H9 (cell line): ENCODE data around the gene MAGI3. TPM values are rescaled to one million over a fixed set of nuclear protein-coding genes. Genes with fewer than 3 reads are reported as not detected.

Experiments
- DNase-seq: peaks from one replicate; pipeline ENCODE4 v3.0.0-alpha.2; 2017
- H2AFZ ChIP-seq: one replicate; pipeline ENCODE4 v1.6.1; 2013; ENCODE audit warnings: mild to moderate bottlenecking, low read length, control low read depth, moderate library complexity
- H2AK5ac ChIP-seq: 2 replicates; pipeline ENCODE4 v1.6.1; 2013; ENCODE audit warnings: low read length, control low read depth, mixed read lengths; ENCODE audit not compliant: insufficient read length
- H2BK120ac ChIP-seq: one replicate; pipeline ENCODE4 v1.6.1; 2013; ENCODE audit warnings: low read depth, mild to moderate bottlenecking, low read length, control low read depth, inconsistent platforms; ENCODE audit not compliant: poor library complexity, severe bottlenecking
- H2BK12ac ChIP-seq: 2 replicates; pipeline ENCODE4 v1.6.1; 2013; ENCODE audit warnings: low read length, control low read depth, mixed read lengths, low read depth; ENCODE audit not compliant: insufficient read length
- H2BK15ac ChIP-seq: 2 replicates; pipeline ENCODE4 v1.6.1; 2013; ENCODE audit warnings: low read depth, low read length, control low read depth
- H2BK20ac ChIP-seq: one replicate; pipeline ENCODE4 v1.6.1; 2013; ENCODE audit warnings: low read depth, mild to moderate bottlenecking, low read length, control low read depth, inconsistent platforms; ENCODE audit not compliant: poor library complexity, severe bottlenecking
- H2BK5ac ChIP-seq: 2 replicates; pipeline ENCODE4 v1.6.1; 2013; ENCODE audit warnings: low read length, control low read depth, mixed read lengths; ENCODE audit not compliant: insufficient read length
- H3K14ac ChIP-seq: 2 replicates; pipeline ENCODE4 v1.6.1; 2013; ENCODE audit warnings: low read length, control low read depth; ENCODE audit not compliant: insufficient read depth
- H3K18ac ChIP-seq: 2 replicates; pipeline ENCODE4 v1.6.1; 2013; ENCODE audit warnings: low read depth, mild to moderate bottlenecking, mixed read lengths, low read length, control low read depth; ENCODE audit not compliant: insufficient read length
- H3K23ac ChIP-seq: 2 replicates; pipeline ENCODE4 v1.6.1; 2013; ENCODE audit warnings: low read length, control low read depth, mixed read lengths, low read depth; ENCODE audit not compliant: insufficient read length
- H3K23me2 ChIP-seq: 2 replicates; pipeline ENCODE4 v1.6.1; 2013; ENCODE audit warnings: low read depth, mild to moderate bottlenecking, mixed read lengths, low read length, control low read depth; ENCODE audit not compliant: insufficient read length, poor library complexity, severe bottlenecking
- H3K27ac ChIP-seq: 2 replicates; pipeline ENCODE4 v1.5.1; 2013; ENCODE audit warnings: low read length, control low read depth, mixed read lengths, low read depth; ENCODE audit not compliant: insufficient read length
- H3K27me3 ChIP-seq: 2 replicates; pipeline ENCODE4 v1.6.1; 2013; ENCODE audit warnings: low read length, control low read depth, inconsistent platforms; ENCODE audit not compliant: insufficient read depth
- H3K4ac ChIP-seq: 2 replicates; pipeline ENCODE4 v1.6.1; 2013; ENCODE audit warnings: low read depth, mild to moderate bottlenecking, control low read depth, inconsistent platforms, low read length, moderate library complexity
- H3K4me1 ChIP-seq: 2 replicates; pipeline ENCODE4 v1.6.1; 2013; ENCODE audit warnings: low read length, control low read depth, inconsistent platforms; ENCODE audit not compliant: insufficient read depth
- H3K4me2 ChIP-seq: 2 replicates; pipeline ENCODE4 v1.6.1; 2013; ENCODE audit warnings: low read length, control low read depth, mixed read lengths; ENCODE audit not compliant: insufficient read length, insufficient read depth
- H3K56ac ChIP-seq: 2 replicates; pipeline ENCODE4 v1.6.1; 2013; ENCODE audit warnings: low read depth, mild to moderate bottlenecking, mixed read lengths, low read length, control low read depth; ENCODE audit not compliant: insufficient read length
- H3K79me1 ChIP-seq: 2 replicates; pipeline ENCODE4 v1.6.1; 2013; ENCODE audit warnings: low read depth, mild to moderate bottlenecking, moderate library complexity, low read length, control low read depth, inconsistent platforms; ENCODE audit not compliant: insufficient read depth, poor library complexity, severe bottlenecking
- H3K79me2 ChIP-seq: 2 replicates; pipeline ENCODE4 v1.6.1; 2013; ENCODE audit warnings: low read length, control low read depth, inconsistent platforms; ENCODE audit not compliant: insufficient read depth
- H3K9ac ChIP-seq: 2 replicates; pipeline ENCODE4 v1.6.1; 2013; ENCODE audit warnings: low read length, control low read depth, mixed read lengths; ENCODE audit not compliant: insufficient read length; ENCODE audit errors: extremely low read depth
- H3K9me3 ChIP-seq: one replicate; pipeline ENCODE4 v1.6.1; 2013; ENCODE audit warnings: low read depth, low read length, inconsistent platforms; ENCODE audit not compliant: control insufficient read depth
- H3T11ph ChIP-seq: one replicate; pipeline ENCODE4 v1.6.1; 2013; ENCODE audit warnings: mild to moderate bottlenecking, low read length, control low read depth, inconsistent platforms
- H4K20me1 ChIP-seq: one replicate; pipeline ENCODE4 v1.6.1; 2013; ENCODE audit not compliant: control insufficient read depth, insufficient read length, insufficient read depth
- H4K5ac ChIP-seq: 2 replicates; pipeline ENCODE4 v1.6.1; 2013; ENCODE audit warnings: low read depth, mild to moderate bottlenecking, mixed read lengths, low read length, control low read depth; ENCODE audit not compliant: insufficient read length
- H4K8ac ChIP-seq: replicated peaks from 2 replicates; pipeline ENCODE4 v1.6.1; 2013; ENCODE audit warnings: low read length, control low read depth, mixed read lengths, low read depth; ENCODE audit not compliant: insufficient read length
- H4K91ac ChIP-seq: 2 replicates; pipeline ENCODE4 v1.6.1; 2013; ENCODE audit warnings: low read depth, mild to moderate bottlenecking, moderate library complexity, mixed read lengths, low read length, control low read depth; ENCODE audit not compliant: insufficient read length
- H3K27ac Mint-ChIP-seq, 3 experiments: 2 replicates in 2 of 3; 3 replicates in 1 of 3; pipeline ENCODE4 v1.8.0; 2020 to 2021; ENCODE audit warnings: mixed read lengths in 3 of 3, mild to moderate bottlenecking in 1 of 3, moderate library complexity in 1 of 3
- H3K27me3 Mint-ChIP-seq: 2 replicates; pipeline ENCODE4 v1.8.0; 2021; ENCODE audit warnings: low read depth, mild to moderate bottlenecking, moderate library complexity, mixed read lengths
- H3K36me3 Mint-ChIP-seq, 3 experiments: 2 replicates in 2 of 3; 3 replicates in 1 of 3; pipeline ENCODE4 v1.8.0; 2020 to 2021; ENCODE audit warnings: low read depth in 3 of 3, mixed read lengths in 3 of 3; ENCODE audit not compliant: insufficient read depth in 1 of 3
- H3K4me1 Mint-ChIP-seq, 2 experiments: 2 replicates each; pipeline ENCODE4 v1.8.0; 2020; ENCODE audit warnings: mixed read lengths in 2 of 2
- H3K4me3 Mint-ChIP-seq, 2 experiments: 2 replicates in 1 of 2; 3 replicates in 1 of 2; pipeline ENCODE4 v1.8.0; 2020 to 2021; ENCODE audit warnings: mild to moderate bottlenecking in 2 of 2, mixed read lengths in 2 of 2, moderate library complexity in 1 of 2
- H3K9me3 Mint-ChIP-seq, 2 experiments: 2 replicates in 1 of 2; 3 replicates in 1 of 2; pipeline ENCODE4 v1.8.0; 2020; ENCODE audit warnings: mild to moderate bottlenecking in 2 of 2, mixed read lengths in 2 of 2, moderate library complexity in 1 of 2
- CTCF ChIP-seq: fragments of 200-600 bp; sonication (generic); conservative IDR thresholded peaks from 3 replicates; pipeline ENCODE4 v1.8.0; 2021; ENCODE audit warnings: antibody characterized with exemption, mild to moderate bottlenecking
- WGBS: extraction: QIAGEN DNeasy Blood & Tissue Kit; methylation state at CpG from one replicate; pipeline ENCODE4 v1.1.7; 2013; ENCODE audit warnings: missing lambda C conversion rate, low lambda C conversion rate, mixed read lengths; ENCODE audit not compliant: insufficient read length; ENCODE audit errors: extremely low coverage; 5-methylcytosine and 5-hydroxymethylcytosine counted together
- total RNA-seq: library from RNA; stranded (reverse); gene quantifications from 2 replicates; pipeline ENCODE4 v1.2.1, GENCODE V29; 2021

MAGI3 gene
- total RNA-seq, 1 experiment from 2014 or later: 8.2 TPM

- Histone ChIP-seq H4K5ac (no peak overlapping the region), H3K23me2 (no peaks in the 10 kb centered on the region), H3K27ac (no peak overlapping the region), H2BK20ac (no peak overlapping the region), H2BK5ac (no peak overlapping the region), H2BK12ac (no peak overlapping the region), H3K9me3 (no peaks in the 10 kb centered on the region), H3T11ph (no peak overlapping the region), H2BK15ac (no peak overlapping the region), H2BK120ac (no peak overlapping the region), H4K20me1 (no peaks in the 10 kb centered on the region), H3K4me1 (no peaks in the 10 kb centered on the region), H3K23ac (no peak overlapping the region), H3K9ac (no peak overlapping the region), H3K4ac (no peak overlapping the region), H3K79me1 (no peaks in the 10 kb centered on the region), H3K79me2 (no peaks in the 10 kb centered on the region), H4K8ac (no peak overlapping the region), H3K14ac (no peak overlapping the region), H2AK5ac (no peak overlapping the region), H3K27me3 (no peaks in the 10 kb centered on the region), H3K4me2 (no peak overlapping the region), H4K91ac (no peak overlapping the region), H2AFZ (no peak overlapping the region), H3K18ac (no peak overlapping the region), H3K56ac (no peak overlapping the region)
- Mint-ChIP-seq H3K4me1 (peaks cover 5 to 8% of the 10 kb centered on the region in 2 experiments), H3K27me3 (no peaks in the 10 kb centered on the region), H3K9me3 (no peaks in the 10 kb centered on the region), H3K27ac (0 out of 7 replicates have a peak overlapping the region, but pooled peaks of 2 of the 3 experiments have one; percentile 7 to 78), H3K36me3 (no peaks in the 10 kb centered on the region), H3K4me3 (no peak overlapping the region)
- WGBS: no CpG with 5 or more reads among the region's 6 CpGs
- DNase-seq: no peak
- no peak for TF ChIP-seq CTCF
Observed at GRCh38 chr1:113542221-113542701, 151.9 kb downstream of the MAGI3 start.
